Mesangial cell (primary cell): ENCODE results near the gene ISCU. TPM values are rescaled to one million over a fixed set of nuclear protein-coding genes. Genes with fewer than 3 reads are reported as not detected.

Experiments
- total RNA-seq: library from RNA; depleted of rRNA; stranded (reverse); fragments of >200 nt; gene quantifications from 2 replicates; pipeline ENCODE4 v1.2.3, GENCODE V29; 2015

Gene ISCU
- 53.4 and 91.3 TPM in 2 replicates for total RNA-seq

DNA sequence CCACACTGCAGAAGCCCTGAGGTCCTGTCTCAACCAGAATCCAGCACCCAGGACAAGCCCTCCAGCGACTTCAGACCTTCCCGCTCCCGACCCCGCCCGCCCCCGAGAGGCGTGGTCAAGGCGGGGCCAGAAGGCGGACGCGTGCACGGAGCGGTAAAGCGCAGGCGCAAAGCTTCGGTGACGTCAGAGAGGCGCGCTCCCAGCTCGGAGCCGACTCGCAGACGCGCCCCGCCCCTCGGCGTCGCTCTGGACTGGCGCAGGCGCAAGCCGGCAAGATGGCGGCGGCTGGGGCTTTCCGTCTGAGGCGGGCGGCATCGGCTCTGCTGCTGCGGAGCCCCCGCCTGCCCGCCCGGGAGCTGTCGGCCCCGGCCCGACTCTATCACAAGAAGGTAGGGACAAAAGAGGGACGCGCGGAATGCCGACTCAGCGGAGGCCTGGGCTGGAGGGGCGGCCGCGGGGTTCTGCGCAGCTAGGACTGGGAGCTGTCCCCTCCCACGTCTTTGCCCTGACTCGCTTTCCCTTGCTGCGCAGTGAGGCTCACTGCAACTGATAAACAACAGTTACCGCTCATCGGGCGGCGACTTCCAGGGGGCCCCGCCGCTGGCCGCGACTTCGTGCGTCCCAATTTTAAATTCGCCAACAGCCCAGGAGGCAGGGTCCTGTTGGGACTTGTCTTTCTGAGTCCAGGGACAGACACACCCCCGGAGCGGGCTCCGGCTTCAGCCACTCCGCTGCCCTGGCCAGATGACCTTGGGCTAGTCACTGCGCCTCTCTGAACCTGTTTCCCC is at the start of gene ISCU:
Gene ISCU (plus strand): TSS at position 249 of the 788 bp plus-strand sequence. CDS start 27 bp downstream, at position 276.

DNA sequence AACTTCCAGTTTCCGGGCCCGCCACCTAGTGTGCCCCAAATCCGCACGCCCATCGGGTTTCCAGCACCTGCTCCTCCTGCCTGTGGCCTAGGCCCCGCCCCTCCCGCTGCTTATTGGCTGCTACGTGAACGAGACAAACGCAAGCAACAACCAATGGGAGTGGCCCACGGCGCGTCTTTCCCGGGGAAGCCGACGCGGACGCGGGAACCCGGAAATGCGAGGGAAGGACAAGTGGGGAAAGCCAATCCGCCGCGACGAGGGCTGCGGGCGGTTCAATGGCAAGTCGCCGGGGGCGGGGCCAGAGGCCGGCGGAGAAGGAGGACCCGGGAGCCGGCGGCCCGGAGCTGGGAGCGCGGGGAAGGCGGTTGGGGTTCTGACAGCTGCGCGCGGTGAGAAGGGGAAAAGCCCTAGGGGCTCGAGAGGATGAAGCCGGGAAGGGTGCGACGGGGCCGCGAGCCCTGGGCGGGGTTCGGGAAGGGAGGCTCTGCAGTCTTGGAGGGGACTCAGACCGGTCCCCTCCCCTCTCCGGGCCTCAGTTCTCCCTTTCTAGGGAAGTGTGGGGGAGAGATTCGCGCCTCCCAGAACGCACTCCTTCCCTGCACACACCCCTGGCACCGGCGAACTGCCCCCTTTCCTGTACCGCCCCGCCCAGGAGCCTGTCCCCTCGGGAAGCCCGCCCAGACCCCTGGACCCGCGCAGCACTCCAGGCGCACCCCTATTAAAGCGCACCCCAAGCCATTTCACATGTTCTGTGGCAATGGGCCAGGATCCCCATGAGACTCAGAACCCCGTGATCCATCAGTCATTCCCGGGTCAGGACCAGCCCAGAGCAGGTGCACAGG is 47.2 kb upstream of the ISCU start, which contains the start of gene FICD:
Gene FICD (plus strand): TSS at position 305 of the 842 bp plus-strand sequence. CDS start 1,696 bp downstream, outside the sequence.

GRCh38 chr12:108560752-108561719 is 1.4 kb upstream of the ISCU start, which contains the start of gene SART3:
Gene SART3, minus strand, starts transcription at chr12:108561173. Its CDS starts 19 bp downstream, at chr12:108561154.

DNA sequence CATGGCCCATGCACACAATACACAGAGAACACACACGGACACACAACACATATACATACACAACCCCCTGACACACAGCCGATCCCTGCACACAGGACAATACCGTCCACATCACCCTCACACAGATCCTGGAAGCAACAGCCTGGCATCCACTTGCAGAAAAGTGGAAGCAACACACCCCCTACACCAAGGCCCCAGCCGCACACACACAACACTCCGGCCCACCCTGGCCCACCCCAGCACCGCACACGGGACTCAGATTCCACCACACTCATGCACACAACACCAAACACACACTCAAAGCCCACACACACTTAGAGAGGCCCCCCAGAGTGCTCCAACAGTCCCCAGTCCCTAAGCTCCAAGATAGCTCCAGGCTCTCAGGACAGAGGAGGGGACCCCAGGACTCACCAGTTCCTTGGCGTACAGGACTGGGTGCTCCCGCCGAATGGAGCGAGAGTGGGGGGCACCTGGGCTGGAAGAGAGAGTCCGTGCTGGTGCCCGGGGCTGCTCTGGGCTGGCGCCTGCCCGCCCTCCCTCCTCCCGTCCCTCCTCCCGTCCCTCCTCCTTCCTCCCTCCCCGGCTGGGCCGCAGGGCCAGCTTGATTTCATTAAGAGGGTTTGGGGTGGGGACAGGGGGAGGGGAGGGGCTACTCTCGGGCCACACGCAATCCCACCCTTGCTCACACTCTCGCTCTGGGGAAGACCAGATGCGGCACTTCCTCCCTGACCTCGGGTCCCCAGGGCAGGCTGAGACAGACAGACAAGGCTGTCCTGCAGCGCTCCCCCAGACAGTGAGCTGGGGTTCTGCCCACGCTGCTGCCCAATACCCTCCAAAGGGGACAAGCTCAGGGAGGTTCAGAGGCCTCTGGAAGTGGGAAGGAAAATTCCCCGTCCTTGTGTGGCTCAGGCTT is 35.4 kb downstream of the ISCU start, which contains the start of gene TMEM119:
Gene TMEM119 (minus strand): TSS at position 526 of the 913 bp plus-strand sequence. CDS start 5,701 bp downstream, outside the sequence.

Other genes starting within 250 kb of the ISCU start
- 0.81 TPM in 1 of 2 replicates, not detected in the other for gene CMKLR1, start 223.3 kb upstream of the ISCU start, total RNA-seq
- gene FICD, start 47.3 kb upstream of the ISCU start, total RNA-seq: 3.4 and 4.7 TPM in 2 replicates
- 23.6 and 34.2 TPM in 2 replicates for gene SART3, start 1.4 kb upstream of the ISCU start, total RNA-seq
- gene TMEM119, start 35.5 kb downstream of the ISCU start, total RNA-seq: under 0.01 and 2.7 TPM in 2 replicates
- 0.65 and 1.4 TPM in 2 replicates for gene SELPLG, start 71.3 kb downstream of the ISCU start, total RNA-seq
- gene CORO1C, start 168.9 kb downstream of the ISCU start, total RNA-seq: 180 and 284 TPM in 2 replicates